ENCODE results near the gene RERE. TPM values are rescaled to one million over a fixed set of nuclear protein-coding genes. Genes with fewer than 3 reads are reported as not detected.

The RERE gene
- 60.9 and 72.9 TPM in 2 replicates for total RNA-seq

GRCh38 chr1:8817412-8818324, at the start of gene RERE:
Gene RERE (minus strand): TSS chr1:8817640.

GRCh38 chr1:8317647-8318381, 499.6 kb downstream of the RERE start, which contains the start of gene SLC45A1:
Gene SLC45A1 (plus strand): TSS chr1:8318114. CDS start chr1:8324330, 6,216 bp downstream.

Other genes starting within 250 kb of the RERE start
- gene ENO1, start 61.0 kb upstream of the RERE start, total RNA-seq = 2,217 and 2,300 TPM in 2 replicates
- gene CA6, start 128.2 kb upstream of the RERE start, total RNA-seq = not detected in 2 replicates
- not detected in 2 replicates for gene SLC2A7, start 208.8 kb upstream of the RERE start, total RNA-seq